ENCODE results near the gene ZNF426. TPM values are rescaled to one million over a fixed set of nuclear protein-coding genes. Genes with fewer than 3 reads are reported as not detected.
"Not testable (repeated sequence)": the region's sequence is repeated elsewhere in the genome, so short reads cannot be mapped to it uniquely, and the experiment has no call there.

ZNF426 gene
- total RNA-seq (2021) (17.2 and 18.1 TPM in 2 replicates), Bru-seq, nascent RNA (percentile 79 among the genes with signal in this experiment), BruChase-seq, experiment 1, labeled RNA remaining after a 2-hour chase (percentile 94 among the genes with signal in this experiment), BruChase-seq, experiment 2, labeled RNA remaining after a 6-hour chase (percentile 85 among the genes with signal in this experiment)
- long read RNA-seq, full-length matches to known transcripts: 7 of 23 reads
- long read RNA-seq, partial matches to known transcripts: 6 of 23 reads
- long read RNA-seq, other reads (novel, unspliced or antisense): 10 of 23 reads

- H3K4me3 ChIP-seq (ENCODE audit: low read depth, low read length, poor library complexity, severe bottlenecking): peak within 1 kb of the TSS; percentile 80
- H3K27me3 ChIP-seq (replicated peaks; ENCODE audit: insufficient read depth, low read depth, low read length, poor library complexity): no peaks in the 10 kb centered on the region
- BruUV-seq (replicated peaks): TSS peak; percentile 89
- H3K4me1 ChIP-seq (ENCODE audit: insufficient read depth, low read length, poor library complexity, severe bottlenecking): no peaks in the 10 kb centered on the region
- H3K36me3 ChIP-seq (ENCODE audit: insufficient read depth, low read length, poor library complexity, severe bottlenecking): peaks cover 27% of the 10 kb centered on the region
- H3K27ac ChIP-seq (ENCODE audit: low read depth, low read length, poor library complexity, severe bottlenecking): peak within 1 kb of the TSS; percentile 91
- CTCF ChIA-PET: no interaction called here
- intact Hi-C loops (cut with micrococcal nuclease; ENCODE audit: unreplicated experiment): no loop called here
- POLR2A ChIA-PET (ENCODE audit: low non-redundant PET): no interaction called here
- peaks cover 36% of the 10 kb centered on the region for H3K9me3 ChIP-seq (ENCODE audit: low read depth, low read length, poor library complexity, severe bottlenecking)
- peak; percentile 93 for DNase-seq (ENCODE audit: low spot score)
- TF ChIP-seq, protein P1, sequence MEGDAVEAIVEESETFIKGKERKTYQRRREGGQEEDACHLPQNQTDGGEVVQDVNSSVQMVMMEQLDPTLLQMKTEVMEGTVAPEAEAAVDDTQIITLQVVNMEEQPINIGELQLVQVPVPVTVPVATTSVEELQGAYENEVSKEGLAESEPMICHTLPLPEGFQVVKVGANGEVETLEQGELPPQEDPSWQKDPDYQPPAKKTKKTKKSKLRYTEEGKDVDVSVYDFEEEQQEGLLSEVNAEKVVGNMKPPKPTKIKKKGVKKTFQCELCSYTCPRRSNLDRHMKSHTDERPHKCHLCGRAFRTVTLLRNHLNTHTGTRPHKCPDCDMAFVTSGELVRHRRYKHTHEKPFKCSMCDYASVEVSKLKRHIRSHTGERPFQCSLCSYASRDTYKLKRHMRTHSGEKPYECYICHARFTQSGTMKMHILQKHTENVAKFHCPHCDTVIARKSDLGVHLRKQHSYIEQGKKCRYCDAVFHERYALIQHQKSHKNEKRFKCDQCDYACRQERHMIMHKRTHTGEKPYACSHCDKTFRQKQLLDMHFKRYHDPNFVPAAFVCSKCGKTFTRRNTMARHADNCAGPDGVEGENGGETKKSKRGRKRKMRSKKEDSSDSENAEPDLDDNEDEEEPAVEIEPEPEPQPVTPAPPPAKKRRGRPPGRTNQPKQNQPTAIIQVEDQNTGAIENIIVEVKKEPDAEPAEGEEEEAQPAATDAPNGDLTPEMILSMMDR (conservative IDR thresholded peaks at IDR 0.05; ENCODE audit: low read depth, low read length): no peak
- no peak for TF ChIP-seq EZH2 (IDR thresholded peaks at IDR 0.05; ENCODE audit: borderline replicate concordance, low read depth, low read length, poor library complexity, severe bottlenecking)
Measured at GRCh38 chr19:9538183-9539058, at the start of gene ZNF426. TSS of gene ZNF426 (minus strand) at chr19:9538645. CDS start at chr19:9536232, 2,413 bp downstream.

GRCh38 chr19:9586764-9587163 lies 48.3 kb upstream of the ZNF426 start:
- CTCF ChIA-PET: interaction anchor here (0.6 kb wide), 1 partner anchor 210 kb away, joined by 4 read pairs; no protein-coding TSS in a partner anchor
- BruUV-seq (replicated peaks): no TSS peak
- DNase-seq (ENCODE audit: low spot score): peak; percentile 66
- no peak overlapping the region for H3K27ac ChIP-seq (ENCODE audit: low read depth, low read length, poor library complexity, severe bottlenecking)
- intact Hi-C loops (cut with micrococcal nuclease; ENCODE audit: unreplicated experiment): no loop called here
- H3K9me3 ChIP-seq (ENCODE audit: low read depth, low read length, poor library complexity, severe bottlenecking): peaks cover 13% of the 10 kb centered on the region
- TF ChIP-seq, protein P1 (conservative IDR thresholded peaks at IDR 0.05; ENCODE audit: low read depth, low read length): peak; percentile 73
- TF ChIP-seq EZH2 (IDR thresholded peaks at IDR 0.05; ENCODE audit: borderline replicate concordance, low read depth, low read length, poor library complexity, severe bottlenecking): no peak
- peaks cover 12% of the 10 kb centered on the region for H3K36me3 ChIP-seq (ENCODE audit: insufficient read depth, low read length, poor library complexity, severe bottlenecking)
- H3K4me3 ChIP-seq (ENCODE audit: low read depth, low read length, poor library complexity, severe bottlenecking): no peak overlapping the region
- POLR2A ChIA-PET (ENCODE audit: low non-redundant PET): no interaction called here
- no peaks in the 10 kb centered on the region for H3K27me3 ChIP-seq (replicated peaks; ENCODE audit: insufficient read depth, low read depth, low read length, poor library complexity)
- no peaks in the 10 kb centered on the region for H3K4me1 ChIP-seq (ENCODE audit: insufficient read depth, low read length, poor library complexity, severe bottlenecking)

- no peaks in the 10 kb centered on the region for H3K4me1 ChIP-seq (ENCODE audit: insufficient read depth, low read length, poor library complexity, severe bottlenecking)
- peaks cover 36% of the 10 kb centered on the region for H3K36me3 ChIP-seq (ENCODE audit: insufficient read depth, low read length, poor library complexity, severe bottlenecking)
- BruUV-seq (replicated peaks): TSS peak; percentile 83
- CTCF ChIA-PET: interaction anchor here (0.6 kb wide), 1 partner anchor 212 kb away, joined by 4 read pairs; no protein-coding TSS in a partner anchor
- POLR2A ChIA-PET (ENCODE audit: low non-redundant PET): no interaction called here
- peak within 1 kb of the TSS; percentile 87 for H3K27ac ChIP-seq (ENCODE audit: low read depth, low read length, poor library complexity, severe bottlenecking)
- H3K27me3 ChIP-seq (replicated peaks; ENCODE audit: insufficient read depth, low read depth, low read length, poor library complexity): no peaks in the 10 kb centered on the region
- intact Hi-C loops (cut with micrococcal nuclease; ENCODE audit: unreplicated experiment): loop anchor here (1.0 kb wide), 1 partner anchor 212 kb away; no protein-coding TSS in a partner anchor
- peaks cover 38% of the 10 kb centered on the region for H3K9me3 ChIP-seq (ENCODE audit: low read depth, low read length, poor library complexity, severe bottlenecking)
- peak within 1 kb of the TSS; percentile 72 for H3K4me3 ChIP-seq (ENCODE audit: low read depth, low read length, poor library complexity, severe bottlenecking)
- TF ChIP-seq, protein P1 (conservative IDR thresholded peaks at IDR 0.05; ENCODE audit: low read depth, low read length): no peak
- TF ChIP-seq EZH2 (IDR thresholded peaks at IDR 0.05; ENCODE audit: borderline replicate concordance, low read depth, low read length, poor library complexity, severe bottlenecking): no peak
- peak; percentile 89 for DNase-seq (ENCODE audit: low spot score)
Measured at GRCh38 chr19:9584073-9584833, 45.8 kb upstream of the ZNF426 start, which contains the start of gene ZNF121. TSS of gene ZNF121 (minus strand) at chr19:9584504. CDS start at chr19:9568097, 16,407 bp downstream.

DNA sequence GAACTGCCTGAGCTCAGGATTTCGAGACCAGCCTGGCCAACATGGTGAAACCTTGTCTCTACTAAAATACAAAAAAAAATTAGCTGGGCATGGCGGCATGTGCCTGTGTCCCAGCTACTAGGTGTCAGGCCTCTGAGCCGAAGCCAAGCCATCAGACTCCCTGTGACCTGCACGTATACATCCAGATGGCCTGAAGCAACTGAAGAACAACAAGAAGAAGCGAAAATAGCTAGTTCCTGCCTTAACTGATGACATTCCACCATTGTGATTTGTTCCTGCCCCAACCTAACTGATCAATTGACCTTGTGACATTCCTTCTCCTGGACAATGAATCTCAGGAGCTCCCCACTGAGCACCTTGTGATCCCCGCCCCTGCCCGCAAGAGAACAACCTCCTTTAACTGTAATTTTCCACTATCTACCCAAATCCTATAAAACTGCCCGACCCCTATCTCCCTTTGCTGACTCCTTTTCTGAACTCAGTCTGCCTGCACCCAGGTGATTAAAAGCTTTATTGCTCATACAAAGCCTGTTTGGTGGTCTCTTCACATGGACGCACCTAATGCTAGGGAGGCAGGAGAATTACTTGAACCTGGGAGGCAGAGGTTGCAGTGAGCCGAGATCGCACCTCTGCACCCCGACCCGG lies 43.8 kb upstream of the ZNF426 start:
- Histone ChIP-seq H3K9me3 (ENCODE audit: low read depth, low read length, poor library complexity, severe bottlenecking) (peaks cover 57% of the 10 kb centered on the region), H3K36me3 (ENCODE audit: insufficient read depth, low read length, poor library complexity, severe bottlenecking) (peaks cover 52% of the 10 kb centered on the region)
- H3K27me3 ChIP-seq (replicated peaks; ENCODE audit: insufficient read depth, low read depth, low read length, poor library complexity); H3K27ac ChIP-seq (ENCODE audit: low read depth, low read length, poor library complexity, severe bottlenecking); DNase-seq (ENCODE audit: low spot score); H3K4me1 ChIP-seq (ENCODE audit: insufficient read depth, low read length, poor library complexity, severe bottlenecking); CTCF ChIA-PET; POLR2A ChIA-PET (ENCODE audit: low non-redundant PET); H3K4me3 ChIP-seq (ENCODE audit: low read depth, low read length, poor library complexity, severe bottlenecking); intact Hi-C loops (cut with micrococcal nuclease; ENCODE audit: unreplicated experiment); BruUV-seq (replicated peaks): not testable (repeated sequence)
